Psoas muscle (tissue), 8 donors: Measurements from ENCODE around the gene DLGAP3. TPM values are rescaled to one million over a fixed set of nuclear protein-coding genes. Genes with fewer than 3 reads are reported as not detected.

ENCODE experiments used
- ATAC-seq, 4 donors: fragments of 200-7000 bp; cut with Tn5 transposase; one replicate each; pipeline ENCODE4 v1.9.1; 2020; ENCODE audit warnings: moderate library complexity in 3 of 4, mild to moderate bottlenecking in 2 of 4
- DNase-seq, 2 donors: peaks; one replicate each; pipeline ENCODE4 v3.0.0-alpha.2; 2020
- H3K27ac ChIP-seq: fragments of 200-600 bp; one replicate; pipeline ENCODE4 v1.8.0; 2022
- H3K27me3 ChIP-seq, 3 donors: fragments of 200-600 bp in 1 of 3; one replicate each; pipeline versions ENCODE4 v1.6.1 to v1.8.0; 2013 to 2022; ENCODE audit warnings: low read length in 2 of 3, mild to moderate bottlenecking in 2 of 3, moderate library complexity in 1 of 3; ENCODE audit not compliant: insufficient read depth in 3 of 3
- H3K36me3 ChIP-seq, 2 donors: fragments of 200-600 bp in 1 of 2; one replicate each; pipeline versions ENCODE4 v1.6.1 to v1.8.0; 2013 to 2022; ENCODE audit warnings: low read depth in 1 of 2, mild to moderate bottlenecking in 1 of 2, moderate library complexity in 1 of 2; ENCODE audit not compliant: insufficient read depth in 1 of 2
- H3K4me1 ChIP-seq: fragments of 200-600 bp; one replicate; pipeline ENCODE4 v1.8.0; 2022
- H3K4me3 ChIP-seq: fragments of 200-600 bp; one replicate; pipeline ENCODE4 v1.8.0; 2022; ENCODE audit warnings: mild to moderate bottlenecking
- H3K9me3 ChIP-seq: fragments of 200-600 bp; one replicate; pipeline ENCODE4 v1.8.0; 2022
- WGBS, 3 donors: extraction: QIAGEN DNeasy Blood & Tissue Kit; methylation state at CpG; one replicate each; pipeline versions ENCODE4 v1.1.6 to v1.1.7; 2013; 5-methylcytosine and 5-hydroxymethylcytosine counted together
- intact Hi-C, 2 donors: fragments of 100-400 bp; cut with DNase I; formaldehyde crosslinking; loops; one replicate each; pipeline versions ENCODE4 v1.11.0 to v1.14.2; 2022
- polyA plus RNA-seq, 3 donors: library from polyadenylated mRNA; stranded (reverse); fragments of 200-250 nt; gene quantifications; one replicate each; pipeline ENCODE4 v1.2.3, GENCODE V29; 2013
- total RNA-seq, 4 donors: library from RNA; stranded (reverse); fragmentation: NEBNext Ultra II Directional in 2 of 4; extraction: Animal tissue kit (Norgen Biotek cat#: 25700) in 2 of 4; gene quantifications; one replicate each; pipeline versions ENCODE4 v1.2.1 to v1.2.4, GENCODE V29; 2021 to 2023
- TF ChIP-seq, protein P1 (sequence below): fragments of 200-600 bp; IDR thresholded peaks from one replicate; pipeline ENCODE4 v1.8.0; 2022; ENCODE audit warnings: antibody characterized with exemption
- donor health status: healthy with polysubstance abuse.
- donor health status: DM: no; HTN: no; CAD: no; lungs with moderate emphysema.
- donor health status: Bipolar disorder and iron deficiency.
- donor health status: healthy.
- donor health status: DM: yes; HTN: yes; CAD: no.
- donor health status: DM: no; HTN: no; CAD: no.
- donor health status: DM: no; HTN: no; CAD: no.
- donor health status: DM: yes; HTN: yes; CAD: no.

The DLGAP3 gene
- total and polyA plus RNA-seq, 7 donors, result 0.01 to 0.44 (median 0.08) TPM; not detected in 1

DNA sequence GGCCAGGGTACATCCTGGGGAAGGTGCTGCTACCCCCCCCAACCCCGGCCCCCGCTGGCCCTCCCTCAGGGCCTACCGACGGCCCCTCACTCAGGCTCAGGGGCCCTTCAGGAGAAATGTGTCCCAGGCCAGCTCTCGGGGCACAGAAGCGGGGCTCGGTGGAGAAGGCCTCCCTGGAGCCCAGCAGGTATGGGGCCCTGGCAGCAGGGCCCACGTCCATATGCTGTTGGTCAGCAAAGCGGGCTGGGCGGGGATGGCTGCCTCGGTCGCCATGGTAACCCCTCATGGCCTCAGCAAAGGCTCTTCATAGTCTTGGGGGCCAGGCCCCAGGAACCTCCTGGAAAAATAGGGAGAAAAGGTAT lies 24.4 kb downstream of the DLGAP3 start:
- Histone ChIP-seq H3K9me3 (no peaks in the 10 kb centered on the region), H3K4me3 (no peak overlapping the region), H3K27me3 (peaks cover 0 to 8% (median 5%) of the 10 kb centered on the region in 3 donors), H3K36me3 (no peaks in the 10 kb centered on the region), H3K27ac (no peak overlapping the region), H3K4me1 (no peaks in the 10 kb centered on the region)
- 77 to 79% (median 79%) methylated on average over 10 to 12 of the region's 12 CpGs for WGBS, 3 donors
- ATAC-seq (no peak), DNase-seq (no peak)
- TF ChIP-seq, protein P1, sequence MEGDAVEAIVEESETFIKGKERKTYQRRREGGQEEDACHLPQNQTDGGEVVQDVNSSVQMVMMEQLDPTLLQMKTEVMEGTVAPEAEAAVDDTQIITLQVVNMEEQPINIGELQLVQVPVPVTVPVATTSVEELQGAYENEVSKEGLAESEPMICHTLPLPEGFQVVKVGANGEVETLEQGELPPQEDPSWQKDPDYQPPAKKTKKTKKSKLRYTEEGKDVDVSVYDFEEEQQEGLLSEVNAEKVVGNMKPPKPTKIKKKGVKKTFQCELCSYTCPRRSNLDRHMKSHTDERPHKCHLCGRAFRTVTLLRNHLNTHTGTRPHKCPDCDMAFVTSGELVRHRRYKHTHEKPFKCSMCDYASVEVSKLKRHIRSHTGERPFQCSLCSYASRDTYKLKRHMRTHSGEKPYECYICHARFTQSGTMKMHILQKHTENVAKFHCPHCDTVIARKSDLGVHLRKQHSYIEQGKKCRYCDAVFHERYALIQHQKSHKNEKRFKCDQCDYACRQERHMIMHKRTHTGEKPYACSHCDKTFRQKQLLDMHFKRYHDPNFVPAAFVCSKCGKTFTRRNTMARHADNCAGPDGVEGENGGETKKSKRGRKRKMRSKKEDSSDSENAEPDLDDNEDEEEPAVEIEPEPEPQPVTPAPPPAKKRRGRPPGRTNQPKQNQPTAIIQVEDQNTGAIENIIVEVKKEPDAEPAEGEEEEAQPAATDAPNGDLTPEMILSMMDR, result no peak
- intact Hi-C loops, result no loop called here

DNA sequence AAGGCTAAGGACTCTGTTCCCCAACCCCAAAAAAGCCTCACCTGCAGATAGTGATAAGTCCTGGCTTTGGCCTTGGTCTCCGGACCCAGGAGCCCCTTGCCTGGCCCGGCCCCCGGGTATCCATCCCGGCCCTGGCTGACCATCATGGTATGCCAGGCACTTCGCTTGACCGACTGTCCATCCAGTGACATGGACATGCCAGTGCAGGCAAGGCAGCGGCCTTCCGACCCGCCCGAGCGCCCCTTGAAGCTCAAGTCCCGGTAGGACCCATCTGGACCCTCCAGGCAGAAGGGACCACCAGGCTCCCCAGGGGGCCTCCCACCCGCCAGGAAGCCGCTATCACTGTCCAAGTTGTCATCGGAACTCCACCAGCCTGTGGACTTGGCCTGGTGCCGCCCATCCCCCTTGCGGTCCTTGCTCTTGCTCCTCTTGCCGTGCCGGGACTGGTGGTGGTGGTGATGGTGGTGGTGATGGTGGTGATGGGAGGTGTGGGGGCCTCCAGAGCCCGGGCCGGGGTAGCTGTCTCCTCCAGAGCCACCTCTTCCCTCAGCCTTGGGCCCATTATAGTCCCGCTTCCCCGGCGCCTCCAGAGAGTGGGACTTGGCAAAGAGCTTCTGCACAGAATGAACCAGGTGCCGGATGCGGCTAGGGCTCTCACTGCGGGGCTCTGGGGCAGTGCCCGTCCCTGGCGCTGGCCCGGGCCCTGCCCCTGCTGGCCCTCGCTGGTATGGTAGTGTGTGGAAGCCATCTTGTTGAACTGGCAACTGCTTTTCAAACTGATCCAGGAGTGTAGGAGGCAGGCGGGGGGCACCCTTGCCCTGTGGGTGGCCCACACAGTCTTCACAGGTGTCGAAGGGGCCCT lies 25.0 kb downstream of the DLGAP3 start:
- H3K4me3 ChIP-seq, result no peak overlapping the region
- 85 to 87% (median 86%) methylated on average over 33 of the region's 33 CpGs for WGBS, 3 donors
- no peaks in the 10 kb centered on the region for H3K4me1 ChIP-seq
- ATAC-seq, result no peak
- TF ChIP-seq, protein P1, result no peak
- no peaks in the 10 kb centered on the region for H3K9me3 ChIP-seq
- H3K36me3 ChIP-seq, result no peaks in the 10 kb centered on the region
- peaks cover 0 to 8% (median 4%) of the 10 kb centered on the region in 3 donors for H3K27me3 ChIP-seq
- DNase-seq, result no peak
- intact Hi-C loops, result no loop called here
- H3K27ac ChIP-seq, result no peak overlapping the region

GRCh38 chr1:34901919-34902318 lies 27.5 kb downstream of the DLGAP3 start:
- DNase-seq, result no peak
- intact Hi-C loops, result no loop called here
- 63 to 67% (median 64%) methylated on average over 7 of the region's 7 CpGs for WGBS, 3 donors

GRCh38 chr1:34900775-34901502 lies 28.5 kb downstream of the DLGAP3 start:
- no peak for DNase-seq
- TF ChIP-seq, protein P1, result no peak

More at GRCh38 chr1:34901919-34902318, 27.5 kb downstream of the DLGAP3 start:
- no peaks in the 10 kb centered on the region for H3K36me3 ChIP-seq
- no peaks in the 10 kb centered on the region for H3K4me1 ChIP-seq
- peaks cover 0 to 5% (median 4%) of the 10 kb centered on the region in 3 donors for H3K27me3 ChIP-seq
- TF ChIP-seq, protein P1, result no peak
- no peak overlapping the region for H3K27ac ChIP-seq
- ATAC-seq, result no peak
- H3K4me3 ChIP-seq, result no peak overlapping the region
- no peaks in the 10 kb centered on the region for H3K9me3 ChIP-seq

More at GRCh38 chr1:34900775-34901502, 28.5 kb downstream of the DLGAP3 start:
- no peaks in the 10 kb centered on the region for H3K4me1 ChIP-seq
- no peak for ATAC-seq
- H3K4me3 ChIP-seq, result no peak overlapping the region
- intact Hi-C loops, result no loop called here
- H3K36me3 ChIP-seq, result no peaks in the 10 kb centered on the region
- no peak overlapping the region for H3K27ac ChIP-seq
- H3K27me3 ChIP-seq, result peaks cover 0 to 4% (median 3%) of the 10 kb centered on the region in 3 donors
- H3K9me3 ChIP-seq, result no peaks in the 10 kb centered on the region
- 57 to 61% (median 60%) methylated on average over 13 of the region's 13 CpGs for WGBS, 3 donors
